Fibroblast of lung (primary cell): Measurements from ENCODE around the gene OS9. TPM values are rescaled to one million over a fixed set of nuclear protein-coding genes. Genes with fewer than 3 reads are reported as not detected.
"Not testable (repeated sequence)": the region's sequence is repeated elsewhere in the genome, so short reads cannot be mapped to it uniquely, and the experiment has no call there.

ENCODE experiments used
- DNase-seq, 2 donors: peaks; one replicate each; pipeline versions ENCODE4 v3.0.0 to v3.0.0-alpha.2; 2010; ENCODE audit warnings: low read depth in 2 of 2
- H2AFZ ChIP-seq: 2 replicates; pipeline ENCODE4 v1.5.1; 2012; ENCODE audit warnings: low read length, control low read depth, inconsistent platforms
- H3K27ac ChIP-seq: 2 replicates; pipeline ENCODE4 v1.5.1; 2011; ENCODE audit warnings: low read length, control low read depth; ENCODE audit not compliant: insufficient read depth
- H3K27me3 ChIP-seq: 2 replicates; pipeline ENCODE4 v1.5.1; 2011; ENCODE audit warnings: mild to moderate bottlenecking, low read length; ENCODE audit not compliant: control insufficient read depth, insufficient read depth
- H3K36me3 ChIP-seq: 2 replicates; pipeline ENCODE4 v1.5.1; 2011; ENCODE audit warnings: low read length; ENCODE audit not compliant: control insufficient read depth, insufficient read depth
- H3K4me1 ChIP-seq: 2 replicates; pipeline ENCODE4 v1.5.1; 2011; ENCODE audit warnings: low read length; ENCODE audit not compliant: control insufficient read depth, insufficient read depth; ENCODE audit errors: extremely low read depth
- H3K4me2 ChIP-seq: 2 replicates; pipeline ENCODE4 v1.5.1; 2011; ENCODE audit warnings: low read length, control low read depth; ENCODE audit not compliant: insufficient read depth; ENCODE audit errors: extremely low read depth
- H3K4me3 ChIP-seq, 4 experiments: fragments of 200-600 bp in 1 of 4; sonication (generic) in 1 of 4; replicated peaks in 1 of 4; 2 replicates each; pipeline ENCODE4 v1.5.1; 2011 to 2016; ENCODE audit warnings: low read length in 4 of 4, low read depth in 3 of 4, mild to moderate bottlenecking in 3 of 4, control low read depth in 2 of 4, inconsistent platforms in 1 of 4, mixed read lengths in 1 of 4; ENCODE audit not compliant: insufficient read depth in 1 of 4; ENCODE audit errors: control extremely low read depth in 1 of 4
- H3K79me2 ChIP-seq: 2 replicates; pipeline ENCODE4 v1.5.1; 2012; ENCODE audit warnings: mild to moderate bottlenecking, low read length, inconsistent platforms; ENCODE audit not compliant: control insufficient read depth, insufficient read depth
- H3K9ac ChIP-seq: 2 replicates; pipeline ENCODE4 v1.5.1; 2011; ENCODE audit warnings: mild to moderate bottlenecking, low read length, control low read depth; ENCODE audit not compliant: insufficient read depth
- H3K9me3 ChIP-seq: 2 replicates; pipeline ENCODE4 v1.5.1; 2012; ENCODE audit warnings: low read depth, low read length; ENCODE audit not compliant: control insufficient read depth, insufficient read depth
- H4K20me1 ChIP-seq: 2 replicates; pipeline ENCODE4 v1.5.1; 2011; ENCODE audit warnings: low read length; ENCODE audit not compliant: control insufficient read depth, insufficient read depth; ENCODE audit errors: extremely low read depth
- CTCF ChIP-seq, 2 donors: IDR thresholded peaks in 1 of 2; conservative IDR thresholded peaks in 1 of 2; 1 replicate in 1 of 2; 2 replicates in 1 of 2; pipeline ENCODE4 v1.5.1; 2011 to 2012; ENCODE audit warnings: low read length in 2 of 2, control low read depth in 1 of 2, inconsistent platforms in 1 of 2, low read depth in 1 of 2, mild to moderate bottlenecking in 1 of 2
- EZH2 ChIP-seq: IDR thresholded peaks from 2 replicates; pipeline ENCODE4 v1.5.1; 2012; ENCODE audit warnings: low read length, control low read depth, mild to moderate bottlenecking; ENCODE audit errors: missing control alignments
- polyA plus RNA-seq, 2 donors: library from polyadenylated mRNA; depleted of rRNA in 1 of 2; stranded (reverse) in 1 of 2; unstranded in 1 of 2; fragments of >200 nt; gene quantifications; 2 replicates each; pipeline ENCODE4 v1.2.1, GENCODE V29; 2011 to 2012; ENCODE audit warnings: missing spikeins in 1 of 2
- total RNA-seq: library from RNA; depleted of rRNA; stranded (reverse); fragments of >200 nt; gene quantifications from 2 replicates; pipeline ENCODE4 v1.2.1, GENCODE V29; 2014

Gene OS9
- total and polyA plus RNA-seq, 2 donors (not counting 1 experiment from before 2014, with no cell fraction given): 170 to 316 TPM

GRCh38 chr12:57713209-57713608 lies 19.3 kb downstream of the OS9 start:
- Histone ChIP-seq H4K20me1 (no peaks in the 10 kb centered on the region), H3K27me3 (no peaks in the 10 kb centered on the region), H3K4me3 (no peak overlapping the region), H3K27ac (no peak overlapping the region), H2AFZ (no peak overlapping the region), H3K4me1 (no peaks in the 10 kb centered on the region), H3K36me3 (peaks cover 9% of the 10 kb centered on the region), H3K9ac (no peak overlapping the region), H3K9me3 (no peaks in the 10 kb centered on the region), H3K4me2 (no peak overlapping the region), H3K79me2 (no peaks in the 10 kb centered on the region)
- no peak for DNase-seq
- no peak for TF ChIP-seq CTCF (conservative IDR thresholded peaks at IDR 0.05 in 1 of 2, IDR thresholded peaks at IDR 0.05 in 1 of 2; ENCODE audit: low read depth in 1 of 2, low read length in 2 of 2)
- no peak for TF ChIP-seq EZH2

- not testable (repeated sequence) for DNase-seq, H3K27ac ChIP-seq, H3K36me3 ChIP-seq, H4K20me1 ChIP-seq, H3K9ac ChIP-seq, H3K4me2 ChIP-seq, H3K79me2 ChIP-seq, H2AFZ ChIP-seq, H3K9me3 ChIP-seq, H3K27me3 ChIP-seq, H3K4me3 ChIP-seq, H3K4me1 ChIP-seq
Observed at GRCh38 chr12:57715036-57715748, 21.3 kb downstream of the OS9 start.

- H3K27ac ChIP-seq: no peak overlapping the region
- TF ChIP-seq EZH2 (no peak), CTCF (conservative IDR thresholded peaks at IDR 0.05 in 1 of 2, IDR thresholded peaks at IDR 0.05 in 1 of 2; ENCODE audit: low read depth in 1 of 2, low read length in 2 of 2) (no peak)
- H3K9me3 ChIP-seq: no peaks in the 10 kb centered on the region
- DNase-seq: no peak
- no peak overlapping the region for H3K9ac ChIP-seq
- no peaks in the 10 kb centered on the region for H3K4me1 ChIP-seq
- H2AFZ ChIP-seq: no peak overlapping the region
- H3K4me3 ChIP-seq: no peak overlapping the region
- H3K79me2 ChIP-seq: no peaks in the 10 kb centered on the region
- H3K36me3 ChIP-seq: peaks cover 12% of the 10 kb centered on the region
- H3K4me2 ChIP-seq: no peak overlapping the region
- no peaks in the 10 kb centered on the region for H3K27me3 ChIP-seq
- H4K20me1 ChIP-seq: no peaks in the 10 kb centered on the region
Observed at GRCh38 chr12:57715786-57716185, 21.9 kb downstream of the OS9 start.
